ENCODE results near the gene PTH2. TPM values are rescaled to one million over a fixed set of nuclear protein-coding genes. Genes with fewer than 3 reads are reported as not detected.
A peak's percentile ranks its signal among the peaks of the same experiment; 100 is the strongest.

PTH2 gene
- total RNA-seq, 1 donor from 2014 or later: not detected

- TF ChIP-seq CTCF (IDR thresholded peaks at IDR 0.05): no peak
- no peaks in the 10 kb centered on the region for H3K9me3 ChIP-seq
- intact Hi-C loops (cut with DNase I): no loop called here
- DNase-seq (ENCODE audit: low spot score in 2 of 2): no peak
- no peaks in the 10 kb centered on the region for H3K36me3 ChIP-seq
- H3K27me3 ChIP-seq: peaks cover 28% of the 10 kb centered on the region
- H3K27ac ChIP-seq: no peak overlapping the region
- peaks cover 6 to 22% of the 10 kb centered on the region in 2 donors for H3K4me1 ChIP-seq
- no peak overlapping the region for H3K4me3 ChIP-seq
Measured at GRCh38 chr19:49423985-49424303, 703 bp upstream of the PTH2 start.

- Histone ChIP-seq H3K9me3 (no peaks in the 10 kb centered on the region), H3K4me1 (peaks cover 6 to 17% of the 10 kb centered on the region in 2 donors), H3K36me3 (no peaks in the 10 kb centered on the region), H3K27me3 (peaks cover 28% of the 10 kb centered on the region), H3K27ac (no peak overlapping the region), H3K4me3 (peak overlapping the region; percentile 38 to 48)
- no peak for DNase-seq (ENCODE audit: low spot score in 2 of 2)
- intact Hi-C loops (cut with DNase I): no loop called here
- peak in 2 of 3 experiments; percentile 25 to 45 for TF ChIP-seq CTCF (IDR thresholded peaks at IDR 0.05)
Measured at GRCh38 chr19:49422407-49423070, 702 bp downstream of the PTH2 start.

GRCh38 chr19:49421878-49422202 is 1.4 kb downstream of the PTH2 start:
- no peak overlapping the region for H3K27ac ChIP-seq
- H3K4me1 ChIP-seq: peaks cover 6 to 17% of the 10 kb centered on the region in 2 donors
- intact Hi-C loops (cut with DNase I): no loop called here
- TF ChIP-seq CTCF (IDR thresholded peaks at IDR 0.05): no peak
- peaks cover 24% of the 10 kb centered on the region for H3K27me3 ChIP-seq
- no peaks in the 10 kb centered on the region for H3K9me3 ChIP-seq
- H3K36me3 ChIP-seq: no peaks in the 10 kb centered on the region
- no peak for DNase-seq (ENCODE audit: low spot score in 2 of 2)
- no peak overlapping the region for H3K4me3 ChIP-seq

- no peak for TF ChIP-seq CTCF (IDR thresholded peaks at IDR 0.05)
- peak in 1 of 2 donors; percentile 68 for DNase-seq (ENCODE audit: low spot score in 2 of 2)
- no peaks in the 10 kb centered on the region for H3K9me3 ChIP-seq
- H3K27ac ChIP-seq: no peak overlapping the region
- no peaks in the 10 kb centered on the region for H3K36me3 ChIP-seq
- H3K27me3 ChIP-seq: peaks cover 21% of the 10 kb centered on the region
- H3K4me1 ChIP-seq: peaks cover 6 to 17% of the 10 kb centered on the region in 2 donors
- intact Hi-C loops (cut with DNase I): no loop called here
- H3K4me3 ChIP-seq: no peak overlapping the region
Measured at GRCh38 chr19:49421039-49421877, 2.0 kb downstream of the PTH2 start.

GRCh38 chr19:49420227-49420626 is 3.0 kb downstream of the PTH2 start:
- intact Hi-C loops (cut with DNase I): no loop called here
- peaks cover 6 to 17% of the 10 kb centered on the region in 2 donors for H3K4me1 ChIP-seq
- no peak for DNase-seq (ENCODE audit: low spot score in 2 of 2)
- H3K4me3 ChIP-seq: no peak overlapping the region
- H3K27me3 ChIP-seq: peaks cover 19% of the 10 kb centered on the region
- no peaks in the 10 kb centered on the region for H3K9me3 ChIP-seq
- H3K27ac ChIP-seq: no peak overlapping the region
- no peaks in the 10 kb centered on the region for H3K36me3 ChIP-seq
- TF ChIP-seq CTCF (IDR thresholded peaks at IDR 0.05): no peak
